CD1c-positive myeloid dendritic cell (primary cell): Measurements from ENCODE around the gene RCBTB2.
A peak's percentile ranks its signal among the peaks of the same experiment; 100 is the strongest.
"Not testable (repeated sequence)": the region's sequence is repeated elsewhere in the genome, so short reads cannot be mapped to it uniquely, and the experiment has no call there.

Source experiments
- DNase-seq: peaks from one replicate; pipeline ENCODE4 v3.0.0-alpha.2; 2016; ENCODE audit errors: extremely low spot score

Gene RCBTB2

GRCh38 chr13:48494874-48495273 lies 38.0 kb downstream of the RCBTB2 start:
- DNase-seq, result no peak

GRCh38 chr13:48493851-48494250 lies 39.0 kb downstream of the RCBTB2 start:
- DNase-seq, result no peak

GRCh38 chr13:48493066-48493765 lies 39.7 kb downstream of the RCBTB2 start:
- peak; percentile 27 for DNase-seq

- peak; percentile 93 for DNase-seq
These were observed 40.3 kb downstream of the RCBTB2 start for GRCh38 chr13:48492470-48493065.

- no peak for DNase-seq
These were observed 40.8 kb downstream of the RCBTB2 start for GRCh38 chr13:48492096-48492440.

GRCh38 chr13:48491423-48492095 lies 41.3 kb downstream of the RCBTB2 start:
- DNase-seq, result no peak

- no peak for DNase-seq
These were observed 42.6 kb downstream of the RCBTB2 start for GRCh38 chr13:48490241-48490640.

GRCh38 chr13:48489666-48490065 lies 43.2 kb downstream of the RCBTB2 start:
- peak; percentile 16 for DNase-seq

- DNase-seq, result peak; percentile 23
These were observed 43.9 kb downstream of the RCBTB2 start for GRCh38 chr13:48488995-48489394.

- no peak for DNase-seq
These were observed 44.9 kb downstream of the RCBTB2 start for GRCh38 chr13:48487968-48488367.

- DNase-seq, result no peak
These were observed 46.0 kb downstream of the RCBTB2 start for GRCh38 chr13:48486836-48487235.

GRCh38 chr13:48486362-48486761 lies 46.5 kb downstream of the RCBTB2 start:
- DNase-seq, result no peak

- no peak for DNase-seq
These were observed 47.4 kb downstream of the RCBTB2 start for GRCh38 chr13:48485432-48485831.

GRCh38 chr13:48483575-48483974 lies 49.3 kb downstream of the RCBTB2 start:
- no peak for DNase-seq

- peak; percentile 22 for DNase-seq
These were observed 54.5 kb downstream of the RCBTB2 start for GRCh38 chr13:48478391-48478790.

- peak; percentile 68 for DNase-seq
These were observed 55.6 kb downstream of the RCBTB2 start for GRCh38 chr13:48477191-48477855.

GRCh38 chr13:48476686-48477085 lies 56.2 kb downstream of the RCBTB2 start:
- no peak for DNase-seq

- DNase-seq, result peak; percentile 70
These were observed 56.7 kb downstream of the RCBTB2 start for GRCh38 chr13:48476215-48476614.

- no peak for DNase-seq
These were observed 57.6 kb downstream of the RCBTB2 start for GRCh38 chr13:48475230-48475629.

GRCh38 chr13:48457578-48458242 lies 75.2 kb downstream of the RCBTB2 start:
- no peak for DNase-seq

GRCh38 chr13:48456546-48456945 lies 76.3 kb downstream of the RCBTB2 start:
- no peak for DNase-seq

GRCh38 chr13:48451196-48451595 lies 81.7 kb downstream of the RCBTB2 start:
- DNase-seq, result not testable (repeated sequence)
